Hematopoietic multipotent progenitor cell treated with erythropoietin and hydrocortisone succinate and interleukin-3 and kit ligand, for 15 days (in vitro differentiated cells): Measurements from ENCODE around the gene BICDL1.

ENCODE experiments used
- DNase-seq: peaks from one replicate; pipeline ENCODE4 v3.0.0-alpha.2; 2015; ENCODE audit warnings: low spot score

BICDL1 gene

GRCh38 chr12:120130011-120130410, 141.0 kb downstream of the BICDL1 start:
- DNase-seq, result no peak

GRCh38 chr12:120131116-120131515, 142.1 kb downstream of the BICDL1 start:
- no peak for DNase-seq

GRCh38 chr12:120132054-120132836, 143.2 kb downstream of the BICDL1 start:
- DNase-seq, result no peak

GRCh38 chr12:120132863-120133385, 143.9 kb downstream of the BICDL1 start:
- DNase-seq, result no peak

GRCh38 chr12:120134307-120134980, 145.4 kb downstream of the BICDL1 start:
- DNase-seq, result no peak

- no peak for DNase-seq
These were observed 147.2 kb downstream of the BICDL1 start for GRCh38 chr12:120136093-120136770.

- no peak for DNase-seq
These were observed 148.8 kb downstream of the BICDL1 start for GRCh38 chr12:120137833-120138232.

- DNase-seq, result no peak
These were observed 149.3 kb downstream of the BICDL1 start for GRCh38 chr12:120138366-120138765.

- DNase-seq, result no peak
These were observed 150.9 kb downstream of the BICDL1 start for GRCh38 chr12:120139958-120140357.

- no peak for DNase-seq
These were observed 151.6 kb downstream of the BICDL1 start for GRCh38 chr12:120140603-120141002.

GRCh38 chr12:120141336-120141735, 152.3 kb downstream of the BICDL1 start:
- DNase-seq, result no peak

GRCh38 chr12:120142231-120142877, 153.3 kb downstream of the BICDL1 start:
- no peak for DNase-seq
